Activated naive CD4-positive, alpha-beta T cell treated with anti-CD3 and anti-CD28 coated beads for 36 hours (primary cell): ENCODE measurements around the gene EEPD1. TPM values are rescaled to one million over a fixed set of nuclear protein-coding genes. Genes with fewer than 3 reads are reported as not detected.

Source experiments
- CTCF ChIA-PET: fragments of 350-600 bp; sonication (Branson Sonifier 250); formaldehyde crosslinking; loops from one replicate; lab custom pipeline; 2021; ENCODE audit warnings: antibody characterized with exemption; lab: Charles Lee
- DNase-seq: peaks from one replicate; pipeline ENCODE4 v3.0.0-alpha.2; 2020
- H3K27ac Mint-ChIP-seq: one replicate; pipeline ENCODE4 v1.8.0; 2021; ENCODE audit warnings: mild to moderate bottlenecking, mixed read lengths
- H3K27me3 Mint-ChIP-seq: one replicate; pipeline ENCODE4 v1.8.0; 2021; ENCODE audit warnings: low read depth, mixed read lengths
- H3K36me3 Mint-ChIP-seq: one replicate; pipeline ENCODE4 v1.8.0; 2021; ENCODE audit warnings: low read depth, mixed read lengths
- H3K4me1 Mint-ChIP-seq: one replicate; pipeline ENCODE4 v1.8.0; 2021; ENCODE audit warnings: low read depth, mixed read lengths
- H3K4me3 Mint-ChIP-seq: one replicate; pipeline ENCODE4 v1.8.0; 2021; ENCODE audit warnings: mild to moderate bottlenecking, moderate library complexity, mixed read lengths
- H3K9me3 Mint-ChIP-seq: one replicate; pipeline ENCODE4 v1.8.0; 2021; ENCODE audit warnings: mixed read lengths
- intact Hi-C: fragments of 100-400 bp; cut with micrococcal nuclease; formaldehyde crosslinking; loops from one replicate; pipeline ENCODE4 v1.15.1; 2023
- total RNA-seq, 2 experiments: library from RNA; stranded (reverse); gene quantifications; one replicate each; pipeline ENCODE4 v1.2.3, GENCODE V29; 2021

The EEPD1 gene
- total RNA-seq, 2 experiments from 2014 or later = 0.49 to 0.50 TPM

- intact Hi-C loops = no loop called here
- no peak overlapping the region for H3K4me3 Mint-ChIP-seq
- peaks cover 18% of the 10 kb centered on the region for H3K4me1 Mint-ChIP-seq
- CTCF ChIA-PET = no interaction called here
- H3K27me3 Mint-ChIP-seq = no peaks in the 10 kb centered on the region
- H3K27ac Mint-ChIP-seq = no peak overlapping the region
- H3K36me3 Mint-ChIP-seq = no peaks in the 10 kb centered on the region
- H3K9me3 Mint-ChIP-seq = no peaks in the 10 kb centered on the region
- DNase-seq = no peak
Observed at GRCh38 chr7:36265680-36266079, 112.6 kb downstream of the EEPD1 start.

- Mint-ChIP-seq H3K4me1 (peaks cover 13% of the 10 kb centered on the region), H3K36me3 (no peaks in the 10 kb centered on the region), H3K4me3 (no peak overlapping the region), H3K27me3 (no peaks in the 10 kb centered on the region), H3K9me3 (no peaks in the 10 kb centered on the region), H3K27ac (no peak overlapping the region)
- CTCF ChIA-PET = no interaction called here
- DNase-seq = no peak
- intact Hi-C loops = no loop called here
Observed at GRCh38 chr7:36266190-36266589, 113.1 kb downstream of the EEPD1 start.

- DNase-seq = no peak
- Mint-ChIP-seq H3K36me3 (no peaks in the 10 kb centered on the region), H3K4me3 (no peak overlapping the region), H3K27me3 (no peaks in the 10 kb centered on the region), H3K4me1 (peaks cover 9% of the 10 kb centered on the region), H3K27ac (no peak overlapping the region), H3K9me3 (no peaks in the 10 kb centered on the region)
- CTCF ChIA-PET = no interaction called here
- intact Hi-C loops = no loop called here
Observed at GRCh38 chr7:36266683-36267082, 113.6 kb downstream of the EEPD1 start.

- intact Hi-C loops = no loop called here
- Mint-ChIP-seq H3K9me3 (no peaks in the 10 kb centered on the region), H3K27me3 (no peaks in the 10 kb centered on the region), H3K36me3 (no peaks in the 10 kb centered on the region), H3K27ac (no peak overlapping the region), H3K4me3 (no peak overlapping the region), H3K4me1 (peaks cover 6% of the 10 kb centered on the region)
- no peak for DNase-seq
- CTCF ChIA-PET = interaction anchor here (1.5 kb wide), 1 partner anchor 20 kb away, joined by 4 read pairs; no protein-coding TSS in a partner anchor
Observed at GRCh38 chr7:36272211-36272566, 119.1 kb downstream of the EEPD1 start.

- Mint-ChIP-seq H3K36me3 (no peaks in the 10 kb centered on the region), H3K27ac (no peak overlapping the region), H3K9me3 (no peaks in the 10 kb centered on the region), H3K4me1 (peaks cover 6% of the 10 kb centered on the region), H3K27me3 (no peaks in the 10 kb centered on the region), H3K4me3 (no peak overlapping the region)
- DNase-seq = no peak
- intact Hi-C loops = no loop called here
- CTCF ChIA-PET = interaction anchor here (1.1 to 1.5 kb wide), 2 partner anchors 15 to 19 kb away, joined by 3 to 4 read pairs; no protein-coding TSS in a partner anchor
Observed at GRCh38 chr7:36272567-36273269, 119.7 kb downstream of the EEPD1 start.

- Mint-ChIP-seq H3K9me3 (no peaks in the 10 kb centered on the region), H3K4me1 (peaks cover 6% of the 10 kb centered on the region), H3K27ac (no peak overlapping the region), H3K4me3 (no peak overlapping the region), H3K27me3 (no peaks in the 10 kb centered on the region), H3K36me3 (no peaks in the 10 kb centered on the region)
- CTCF ChIA-PET = interaction anchor here (1.1 kb wide), 1 partner anchor 14 kb away, joined by 3 read pairs; no protein-coding TSS in a partner anchor
- intact Hi-C loops = no loop called here
- DNase-seq = no peak
Observed at GRCh38 chr7:36273836-36274235, 120.8 kb downstream of the EEPD1 start.

- intact Hi-C loops = no loop called here
- no peak overlapping the region for H3K4me3 Mint-ChIP-seq
- peaks cover 6% of the 10 kb centered on the region for H3K4me1 Mint-ChIP-seq
- H3K9me3 Mint-ChIP-seq = no peaks in the 10 kb centered on the region
- H3K36me3 Mint-ChIP-seq = no peaks in the 10 kb centered on the region
- no peak overlapping the region for H3K27ac Mint-ChIP-seq
- no peak for DNase-seq
- no peaks in the 10 kb centered on the region for H3K27me3 Mint-ChIP-seq
- CTCF ChIA-PET = interaction anchor here (1.4 kb wide), 1 partner anchor 16 kb away, joined by 3 read pairs; no protein-coding TSS in a partner anchor
Observed at GRCh38 chr7:36275735-36276284, 122.8 kb downstream of the EEPD1 start.

- H3K4me1 Mint-ChIP-seq = peaks cover 6% of the 10 kb centered on the region
Observed at GRCh38 chr7:36276428-36277248, 123.6 kb downstream of the EEPD1 start.

GRCh38 chr7:36277249-36277542 is 124.1 kb downstream of the EEPD1 start:
- no peaks in the 10 kb centered on the region for H3K9me3 Mint-ChIP-seq
- intact Hi-C loops = no loop called here
- no peaks in the 10 kb centered on the region for H3K36me3 Mint-ChIP-seq
- peaks cover 6% of the 10 kb centered on the region for H3K4me1 Mint-ChIP-seq
- H3K27ac Mint-ChIP-seq = no peak overlapping the region
- DNase-seq = no peak
- CTCF ChIA-PET = interaction anchor here (0.8 to 1.1 kb wide), 2 partner anchors 11 to 15 kb away, joined by 4 read pairs; no protein-coding TSS in a partner anchor
- no peak overlapping the region for H3K4me3 Mint-ChIP-seq
- no peaks in the 10 kb centered on the region for H3K27me3 Mint-ChIP-seq

More at GRCh38 chr7:36276428-36277248, 123.6 kb downstream of the EEPD1 start:
- Mint-ChIP-seq H3K27ac (no peak overlapping the region), H3K9me3 (no peaks in the 10 kb centered on the region), H3K27me3 (no peaks in the 10 kb centered on the region), H3K4me3 (no peak overlapping the region), H3K36me3 (no peaks in the 10 kb centered on the region)
- CTCF ChIA-PET = interaction anchor here (0.8 to 1.4 kb wide), 3 partner anchors 11 to 240 kb away, joined by 3 to 4 read pairs (median 3); no protein-coding TSS in a partner anchor
- no peak for DNase-seq
- intact Hi-C loops = no loop called here

- CTCF ChIA-PET = interaction anchor here (1.1 kb wide), 1 partner anchor 14 kb away, joined by 4 read pairs; no protein-coding TSS in a partner anchor
- Mint-ChIP-seq H3K27ac (no peak overlapping the region), H3K4me1 (peaks cover 10% of the 10 kb centered on the region), H3K4me3 (no peak overlapping the region), H3K36me3 (no peaks in the 10 kb centered on the region), H3K27me3 (no peaks in the 10 kb centered on the region), H3K9me3 (no peaks in the 10 kb centered on the region)
- DNase-seq = no peak
- intact Hi-C loops = no loop called here
Observed at GRCh38 chr7:36278069-36278619, 125.1 kb downstream of the EEPD1 start.

- DNase-seq = no peak
- CTCF ChIA-PET = no interaction called here
- H3K27ac Mint-ChIP-seq = no peak overlapping the region
- no peaks in the 10 kb centered on the region for H3K9me3 Mint-ChIP-seq
- no peak overlapping the region for H3K4me3 Mint-ChIP-seq
- H3K36me3 Mint-ChIP-seq = no peaks in the 10 kb centered on the region
- H3K27me3 Mint-ChIP-seq = no peaks in the 10 kb centered on the region
- peaks cover 11% of the 10 kb centered on the region for H3K4me1 Mint-ChIP-seq
- intact Hi-C loops = no loop called here
Observed at GRCh38 chr7:36278620-36279172, 125.6 kb downstream of the EEPD1 start.
